Bronchial epithelial cell (primary cell): Measurements from ENCODE around the gene FOXN3. TPM values are rescaled to one million over a fixed set of nuclear protein-coding genes. Genes with fewer than 3 reads are reported as not detected.
A peak's percentile ranks its signal among the peaks of the same experiment; 100 is the strongest.

Experiments
- DNase-seq: peaks from one replicate; pipeline ENCODE4 v3.0.0-alpha.2; 2010; ENCODE audit warnings: low read depth
- FAIRE-seq: peaks from 2 replicates; lab custom pipeline; 2011; peaks lifted over from hg19 to GRCh38; lab: Jason Lieb, UNC
- H3K27me3 ChIP-seq: 2 replicates; pipeline ENCODE4 v1.5.1; 2011; ENCODE audit warnings: low read length; ENCODE audit not compliant: control insufficient read depth, insufficient read depth
- H3K36me3 ChIP-seq: 2 replicates; pipeline ENCODE4 v1.5.1; 2011; ENCODE audit warnings: low read length; ENCODE audit not compliant: control insufficient read depth, insufficient read depth
- H3K4me3 ChIP-seq: 2 replicates; pipeline ENCODE4 v1.5.1; 2011; ENCODE audit warnings: mild to moderate bottlenecking, low read depth, low read length, control low read depth
- CTCF ChIP-seq: IDR thresholded peaks from 2 replicates; pipeline ENCODE4 v1.5.1; 2011; ENCODE audit warnings: mild to moderate bottlenecking, moderate library complexity, low read length, control low read depth, inconsistent platforms; ENCODE audit not compliant: insufficient read depth, severe bottlenecking
- total RNA-seq: library from RNA; depleted of rRNA; stranded (reverse); fragments of >200 nt; gene quantifications from 2 replicates; pipeline ENCODE4 v1.2.1, GENCODE V29; 2014

FOXN3 gene
- total RNA-seq, 1 donor from 2014 or later: 5.8 TPM

GRCh38 chr14:89429199-89430181, 12.5 kb upstream of the FOXN3 start:
- no peak for TF ChIP-seq CTCF
- Histone ChIP-seq H3K36me3 (no peaks in the 10 kb centered on the region), H3K27me3 (no peaks in the 10 kb centered on the region), H3K4me3 (no peak overlapping the region)
- peak; percentile 65 for DNase-seq
- no peak for FAIRE-seq

GRCh38 chr14:89428546-89429198, 11.6 kb upstream of the FOXN3 start:
- DNase-seq (peak; percentile 85), FAIRE-seq (no peak)
- no peak for TF ChIP-seq CTCF
- Histone ChIP-seq H3K4me3 (no peak overlapping the region), H3K36me3 (no peaks in the 10 kb centered on the region), H3K27me3 (no peaks in the 10 kb centered on the region)

GRCh38 chr14:89428173-89428523, 11.1 kb upstream of the FOXN3 start:
- no peak for TF ChIP-seq CTCF
- H3K27me3 ChIP-seq: no peaks in the 10 kb centered on the region
- no peak overlapping the region for H3K4me3 ChIP-seq
- no peak for FAIRE-seq
- no peaks in the 10 kb centered on the region for H3K36me3 ChIP-seq
- no peak for DNase-seq

- no peaks in the 10 kb centered on the region for H3K27me3 ChIP-seq
- no peak for TF ChIP-seq CTCF
- FAIRE-seq: no peak
- no peaks in the 10 kb centered on the region for H3K36me3 ChIP-seq
- no peak for DNase-seq
- no peak overlapping the region for H3K4me3 ChIP-seq
Measured at GRCh38 chr14:89427426-89428172, 10.6 kb upstream of the FOXN3 start.

- Histone ChIP-seq H3K27me3 (no peaks in the 10 kb centered on the region), H3K36me3 (no peaks in the 10 kb centered on the region), H3K4me3 (no peak overlapping the region)
- DNase-seq: peak; percentile 71
- FAIRE-seq: no peak
- TF ChIP-seq CTCF: no peak
Measured at GRCh38 chr14:89425931-89426330, 8.9 kb upstream of the FOXN3 start.
